GM12874 (cell line): ENCODE data around the gene LDB2.

Source experiments
- TF ChIP-seq, protein P1 (sequence below): IDR thresholded peaks from 2 replicates; pipeline ENCODE4 v1.5.1; 2011; ENCODE audit warnings: low read depth, mild to moderate bottlenecking, control low read depth, low read length, moderate library complexity; ENCODE audit not compliant: insufficient read depth

Gene LDB2

DNA sequence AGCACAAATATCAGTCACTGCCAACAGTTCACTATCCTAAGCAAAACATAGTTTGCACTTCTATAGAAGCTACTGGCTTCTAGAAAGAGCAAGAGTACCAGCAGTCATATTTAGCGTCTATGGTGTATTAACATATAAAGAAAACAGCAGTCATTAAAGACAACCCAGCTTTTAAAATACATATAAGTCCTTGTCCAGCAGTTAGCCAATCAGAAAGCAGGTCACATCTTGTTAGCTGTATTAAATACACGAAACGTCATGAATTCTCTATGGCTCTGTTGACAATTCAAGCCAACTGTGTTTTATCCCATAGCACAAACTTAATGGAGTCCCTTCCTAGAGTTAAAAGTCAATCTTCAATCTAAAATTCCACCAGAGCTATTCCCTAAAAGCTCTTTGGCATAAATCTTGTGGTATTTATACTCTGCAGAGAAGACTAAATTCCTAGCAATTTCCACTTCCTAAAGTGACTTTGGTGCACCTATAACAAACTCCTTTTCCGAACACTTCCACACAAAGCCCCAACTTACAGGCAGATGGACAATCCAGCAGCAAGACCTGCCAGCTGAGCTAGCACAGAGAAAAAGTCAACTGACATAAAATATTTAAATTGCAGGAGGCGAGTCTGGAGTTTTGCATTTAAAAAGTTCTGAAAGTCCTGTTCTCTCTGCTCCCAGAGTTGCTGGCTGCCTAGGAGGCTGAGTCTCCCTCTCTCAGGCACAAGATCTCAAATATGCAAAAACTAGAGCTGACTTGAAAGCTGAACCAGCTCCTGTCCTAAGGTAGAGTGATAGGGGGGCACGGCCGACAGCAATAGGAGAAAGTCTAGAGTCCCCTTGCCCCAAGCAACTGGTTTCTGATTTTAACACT is 1.3 kb downstream of the LDB2 start:
- TF ChIP-seq, protein P1, sequence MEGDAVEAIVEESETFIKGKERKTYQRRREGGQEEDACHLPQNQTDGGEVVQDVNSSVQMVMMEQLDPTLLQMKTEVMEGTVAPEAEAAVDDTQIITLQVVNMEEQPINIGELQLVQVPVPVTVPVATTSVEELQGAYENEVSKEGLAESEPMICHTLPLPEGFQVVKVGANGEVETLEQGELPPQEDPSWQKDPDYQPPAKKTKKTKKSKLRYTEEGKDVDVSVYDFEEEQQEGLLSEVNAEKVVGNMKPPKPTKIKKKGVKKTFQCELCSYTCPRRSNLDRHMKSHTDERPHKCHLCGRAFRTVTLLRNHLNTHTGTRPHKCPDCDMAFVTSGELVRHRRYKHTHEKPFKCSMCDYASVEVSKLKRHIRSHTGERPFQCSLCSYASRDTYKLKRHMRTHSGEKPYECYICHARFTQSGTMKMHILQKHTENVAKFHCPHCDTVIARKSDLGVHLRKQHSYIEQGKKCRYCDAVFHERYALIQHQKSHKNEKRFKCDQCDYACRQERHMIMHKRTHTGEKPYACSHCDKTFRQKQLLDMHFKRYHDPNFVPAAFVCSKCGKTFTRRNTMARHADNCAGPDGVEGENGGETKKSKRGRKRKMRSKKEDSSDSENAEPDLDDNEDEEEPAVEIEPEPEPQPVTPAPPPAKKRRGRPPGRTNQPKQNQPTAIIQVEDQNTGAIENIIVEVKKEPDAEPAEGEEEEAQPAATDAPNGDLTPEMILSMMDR, result no peak

DNA sequence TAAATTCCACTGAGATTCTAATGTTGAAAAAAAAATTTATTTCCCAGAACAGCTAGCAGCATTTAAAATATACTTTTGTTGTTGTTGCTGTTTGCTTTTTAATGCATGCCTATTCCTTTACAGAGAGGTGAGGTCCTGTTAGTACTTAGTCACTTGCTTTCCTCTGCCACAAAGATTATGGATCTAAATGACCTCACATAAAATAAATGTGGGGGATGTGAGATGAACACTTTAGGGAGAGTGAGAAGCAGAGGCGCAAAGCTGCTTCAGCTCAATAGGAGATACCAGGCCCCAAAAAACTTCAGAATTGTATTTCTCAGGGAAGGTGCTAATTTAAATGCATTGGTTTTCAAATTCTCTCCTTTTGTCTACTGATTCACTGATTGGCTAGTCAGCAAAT is 4.0 kb downstream of the LDB2 start:
- TF ChIP-seq, protein P1, result no peak

DNA sequence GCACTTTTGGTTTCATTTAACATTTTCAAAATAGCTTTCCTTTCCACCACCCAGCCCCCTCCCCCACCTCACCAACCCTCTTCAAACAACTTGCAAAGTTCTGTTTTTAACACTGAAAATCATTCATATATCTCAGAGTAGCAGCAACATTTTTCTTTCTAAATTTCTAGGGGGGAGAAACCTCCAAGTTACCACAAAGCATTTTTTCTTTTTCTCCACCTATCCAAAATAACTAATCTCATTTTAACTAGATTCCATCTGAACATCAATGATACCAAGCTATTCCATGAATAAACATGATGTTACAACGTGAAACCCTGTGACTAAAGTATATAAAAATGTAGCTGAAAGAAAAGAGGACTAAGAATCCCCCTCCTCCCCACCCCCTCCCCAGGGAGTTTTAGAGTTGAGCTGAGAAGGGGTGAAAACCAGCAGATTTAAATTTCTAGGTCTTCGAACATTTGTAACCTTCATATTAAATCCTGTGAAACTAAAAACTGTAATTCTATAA is 5.2 kb downstream of the LDB2 start:
- TF ChIP-seq, protein P1, result no peak

DNA sequence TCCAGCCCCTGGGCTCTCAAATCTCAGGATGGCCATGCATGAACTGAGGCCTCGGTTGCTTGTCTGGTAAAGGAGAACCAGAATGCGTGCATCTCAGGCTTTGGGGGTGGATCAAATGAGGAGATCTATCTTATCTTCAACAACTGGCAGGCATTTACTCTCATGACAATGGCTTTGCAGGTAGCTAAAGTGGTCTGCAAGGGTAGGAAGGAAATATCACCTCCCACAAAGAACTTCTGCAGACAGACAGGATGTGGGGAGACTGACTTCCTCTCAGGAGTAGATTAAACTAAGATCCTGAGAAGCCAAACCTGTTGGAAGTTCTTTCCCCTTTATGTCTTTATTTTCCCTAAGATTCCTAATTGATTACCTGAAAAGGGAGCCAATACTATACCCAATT is 7.8 kb downstream of the LDB2 start:
- TF ChIP-seq, protein P1, result no peak

DNA sequence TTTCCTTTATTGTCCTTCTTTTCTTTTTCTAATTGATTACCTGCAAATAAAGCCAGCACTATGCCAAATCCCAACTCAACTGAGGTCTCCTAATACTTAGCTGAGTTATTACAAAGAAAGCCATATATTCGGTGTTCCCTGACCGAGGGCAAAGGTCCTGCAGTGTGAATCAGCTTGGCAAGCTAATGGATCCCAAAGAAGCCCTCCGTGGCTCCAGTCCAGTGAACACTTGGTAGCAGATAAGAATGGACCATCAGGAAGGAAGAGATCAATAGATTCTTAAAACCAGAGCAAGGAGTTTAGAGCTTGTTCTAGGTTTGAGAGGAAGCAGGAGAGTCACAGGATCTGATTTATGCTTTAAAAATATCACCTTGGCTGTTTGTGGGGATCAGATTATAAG is 8.5 kb downstream of the LDB2 start:
- TF ChIP-seq, protein P1, result no peak

DNA sequence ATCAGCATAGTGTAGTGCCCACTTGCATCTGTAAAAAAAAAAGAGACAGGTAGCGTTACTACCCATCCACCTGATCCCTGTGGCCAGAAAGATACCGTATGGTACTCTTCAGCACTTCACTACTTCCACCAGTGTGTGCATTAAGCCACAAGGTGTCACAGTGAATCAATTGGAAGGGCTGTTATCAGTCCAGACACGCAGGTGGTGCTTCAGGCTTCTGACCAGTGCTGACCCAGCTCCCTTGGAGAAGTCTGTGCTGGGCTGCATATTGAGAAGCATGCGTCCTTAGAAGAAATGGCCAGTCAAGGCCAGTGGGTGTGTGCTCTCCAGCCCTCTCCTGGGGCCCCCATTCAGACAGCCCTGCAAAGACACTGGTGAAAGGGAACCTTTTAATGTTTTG is 10.6 kb downstream of the LDB2 start:
- TF ChIP-seq, protein P1, result no peak

DNA sequence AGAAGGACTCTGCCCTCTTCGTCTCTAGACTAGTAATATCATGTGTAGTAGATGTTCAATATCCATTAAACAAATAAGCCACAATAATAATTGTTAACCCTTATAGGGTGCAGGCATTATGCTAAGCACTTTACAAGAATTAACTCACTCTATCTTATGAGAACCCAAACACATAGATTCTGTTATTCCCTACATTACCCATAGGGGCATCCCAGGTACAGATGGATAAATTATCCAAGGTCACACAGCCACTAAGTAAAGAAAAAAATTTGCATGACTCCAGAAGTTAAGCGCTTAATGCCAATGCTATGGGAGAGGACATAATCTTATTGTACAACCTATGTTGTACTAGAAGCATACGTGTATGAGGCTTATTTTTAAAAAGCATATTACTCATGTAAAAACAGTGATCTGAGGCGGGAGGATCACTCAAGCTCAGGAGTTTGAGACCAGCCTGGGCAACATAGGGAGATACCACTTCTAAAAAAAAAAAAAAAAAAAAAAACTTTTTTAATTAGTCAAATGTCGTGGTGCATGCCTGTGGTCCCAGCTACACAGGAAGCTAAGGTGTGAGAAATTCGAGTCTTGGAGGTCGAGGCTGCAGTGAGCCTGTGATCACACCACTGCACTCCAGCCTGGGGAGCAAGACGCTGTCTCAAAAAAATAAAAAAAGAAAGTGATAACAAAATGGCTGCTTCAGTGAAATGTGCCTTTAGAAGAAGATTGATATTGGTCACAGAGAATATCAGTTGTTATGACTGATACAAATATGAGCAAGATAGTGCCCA is 13.6 kb downstream of the LDB2 start:
- TF ChIP-seq, protein P1, result no peak
